GM12878 (cell line): Measurements from ENCODE around the gene FAR2. TPM values are rescaled to one million over a fixed set of nuclear protein-coding genes. Genes with fewer than 3 reads are reported as not detected.

ENCODE experiments used
- ATAC-seq: fragments of 200-7000 bp; cut with Tn5 transposase; 3 replicates; pipeline ENCODE4 v1.9.1; 2020; ENCODE audit warnings: mild to moderate bottlenecking, moderate library complexity
- BruUV-seq: library from RNA; stranded (reverse); fragments of 400-500 nt; replicated peaks from 2 replicates; lab custom pipeline; 2021; lab: Mats Ljungman, UMichigan
- CTCF ChIA-PET: fragments of 300-600 bp; sonication (Branson Sonifier 250); formaldehyde crosslinking; extraction: SDS; loops from one replicate; lab custom pipeline; 2021; ENCODE audit warnings: inconsistent platforms; lab: Yijun Ruan, JAX
- POLR2A ChIA-PET: fragments of 350-600 bp; formaldehyde crosslinking; extraction: SDS; loops from one replicate; lab custom pipeline; 2021; ENCODE audit warnings: inconsistent platforms; lab: Charles Lee
- RAD21 ChIA-PET: fragments of 300-600 bp; sonication (Branson Sonifier 250); formaldehyde crosslinking; loops from one replicate; lab custom pipeline; 2023; ENCODE audit warnings: antibody characterized with exemption; ENCODE audit not compliant: unreplicated experiment; lab: Charles Lee
- SMC1A ChIA-PET: fragments of 300-600 bp; sonication (Branson Sonifier 250); formaldehyde crosslinking; loops from one replicate; lab custom pipeline; 2023; ENCODE audit not compliant: unreplicated experiment, uncharacterized antibody; lab: Charles Lee
- DNase-seq: peaks from one replicate; pipeline ENCODE4 v3.0.0-alpha.2; 2011; ENCODE audit warnings: low read depth, low spot score
- FAIRE-seq: peaks from 3 replicates; lab custom pipeline; 2011; peaks lifted over from hg19 to GRCh38; lab: Jason Lieb, UNC
- H2AFZ ChIP-seq: 2 replicates; pipeline ENCODE4 v1.6.0; 2011; ENCODE audit warnings: low read depth, low read length, control low read depth; ENCODE audit not compliant: control insufficient read depth
- H3K27ac ChIP-seq: 2 replicates; pipeline ENCODE4 v1.5.1; 2011; ENCODE audit warnings: control low read depth; ENCODE audit not compliant: control insufficient read depth, insufficient read depth
- H3K27me3 ChIP-seq, 2 experiments: replicated peaks in 1 of 2; 2 replicates each; pipeline versions ENCODE4 v1.6.0 to v1.6.1; 2011; ENCODE audit warnings: low read length in 1 of 2; ENCODE audit not compliant: control insufficient read depth in 2 of 2, insufficient read depth in 2 of 2
- H3K36me3 ChIP-seq, 2 experiments: 2 replicates each; pipeline ENCODE4 v1.5.1; 2011; ENCODE audit warnings: low read length in 1 of 2; ENCODE audit not compliant: control insufficient read depth in 2 of 2, insufficient read depth in 2 of 2
- H3K4me1 ChIP-seq: 2 replicates; pipeline ENCODE4 v1.6.1; 2011; ENCODE audit warnings: mild to moderate bottlenecking, low read length, moderate library complexity, mixed read lengths; ENCODE audit not compliant: control insufficient read depth, insufficient read depth
- H3K4me2 ChIP-seq: 2 replicates; pipeline ENCODE4 v1.6.0; 2011; ENCODE audit warnings: control low read depth; ENCODE audit not compliant: control insufficient read depth, insufficient read depth
- H3K4me3 ChIP-seq: fragments of 200-600 bp; sonication (generic); 2 replicates; pipeline ENCODE4 v1.5.1; 2016
- H3K79me2 ChIP-seq: 2 replicates; pipeline ENCODE4 v1.6.0; 2011; ENCODE audit warnings: low read length; ENCODE audit not compliant: control insufficient read depth, insufficient read depth
- H3K9ac ChIP-seq: 2 replicates; pipeline ENCODE4 v1.8.0; 2011; ENCODE audit warnings: low read length, control low read depth, mixed read lengths; ENCODE audit not compliant: control insufficient read depth, insufficient read depth
- H3K9me3 ChIP-seq: replicated peaks from 3 replicates; pipeline ENCODE4 v1.5.1; 2011; ENCODE audit warnings: mild to moderate bottlenecking, low read length; ENCODE audit not compliant: control insufficient read depth, insufficient read depth
- H4K20me1 ChIP-seq: 2 replicates; pipeline ENCODE4 v1.6.0; 2011; ENCODE audit not compliant: control insufficient read depth, insufficient read depth
- BCLAF1 ChIP-seq: fragments of 450-650 bp; IDR thresholded peaks from 2 replicates; pipeline ENCODE4 v1.6.1; 2017; ENCODE audit warnings: antibody characterized with exemption, mild to moderate bottlenecking, moderate library complexity
- ELK1 ChIP-seq: IDR thresholded peaks from 2 replicates; pipeline ENCODE4 v1.6.1; 2012; ENCODE audit warnings: low read depth, low read length, improper control_type of control experiment
- JUNB ChIP-seq: IDR thresholded peaks from 2 replicates; pipeline ENCODE4 v1.6.1; 2016; ENCODE audit warnings: antibody characterized with exemption, mild to moderate bottlenecking
- MTA2 ChIP-seq: fragments of 450-650 bp; IDR thresholded peaks from 2 replicates; pipeline ENCODE4 v1.6.1; 2016; ENCODE audit warnings: low read depth, mild to moderate bottlenecking, moderate library complexity
- MYB ChIP-seq: fragments of 150-350 bp; IDR thresholded peaks from 2 replicates; pipeline ENCODE4 v1.6.1; 2014; ENCODE audit warnings: mild to moderate bottlenecking, low read depth, low read length, borderline replicate concordance
- SMC3 ChIP-seq: IDR thresholded peaks from 2 replicates; pipeline ENCODE4 v1.6.1; 2011; ENCODE audit warnings: low read length, improper control_type of control experiment, borderline replicate concordance
- TAF1 ChIP-seq: IDR thresholded peaks from 2 replicates; pipeline ENCODE4 v1.6.1; 2011; ENCODE audit warnings: mild to moderate bottlenecking, low read depth, low read length, borderline replicate concordance
- TBL1XR1 ChIP-seq: IDR thresholded peaks from 2 replicates; pipeline ENCODE4 v1.6.1; 2012; ENCODE audit warnings: low read depth, low read length, improper control_type of control experiment
- TCF3 ChIP-seq: IDR thresholded peaks from 2 replicates; pipeline ENCODE4 v1.6.1; 2012; ENCODE audit warnings: low read depth, mild to moderate bottlenecking, low read length, borderline replicate concordance; ENCODE audit not compliant: insufficient read depth
- ZBTB11 ChIP-seq: fragments of 450-650 bp; formaldehyde crosslinking; IDR thresholded peaks from 2 replicates; pipeline ENCODE4 v1.5.0; 2022; ENCODE audit warnings: mild to moderate bottlenecking, missing genetic modification characterization
- ZBTB33 ChIP-seq: fragments of 450-650 bp; IDR thresholded peaks from 2 replicates; pipeline ENCODE4 v1.6.1; 2017; ENCODE audit warnings: mild to moderate bottlenecking
- ZZZ3 ChIP-seq: IDR thresholded peaks from 2 replicates; pipeline ENCODE4 v1.6.1; 2011; ENCODE audit warnings: low read depth; ENCODE audit not compliant: control insufficient read depth, insufficient read length
- WGBS: methylation state at CpG from one replicate; pipeline ENCODE4 v1.1.6; 2016; ENCODE audit warnings: low lambda C conversion rate; ENCODE audit not compliant: insufficient replicate concordance, insufficient coverage; ENCODE audit errors: missing lambda C conversion rate; 5-methylcytosine and 5-hydroxymethylcytosine counted together
- in situ Hi-C: fragments of 300-500 bp; cut with MboI; formaldehyde crosslinking; loops from 9 replicates; pipeline ENCODE4 v1.14.3; 2018; ENCODE audit warnings: mixed read lengths
- intact Hi-C: fragments of 100-400 bp; cut with micrococcal nuclease; formaldehyde crosslinking; loops from one replicate; pipeline ENCODE4 v1.14.2; 2022; ENCODE audit not compliant: unreplicated experiment
- polyA plus RNA-seq, 11 experiments: library from polyadenylated mRNA; depleted of rRNA in 4 of 11; unstranded in 6 of 11; stranded (reverse) in 5 of 11; fragments of >200 nt; fragmentation: Nextera tagmentation in 4 of 11; fragmentation: Illumina TruSeq in 1 of 11; extraction: Ambion mirVana in 4 of 11; extraction: Trizol in 1 of 11; gene quantifications; 1 replicate in 1 of 11; 2 replicates in 10 of 11; pipeline versions ENCODE4 v1.2.1 to v1.2.3, GENCODE V29; 2011 to 2016; ENCODE audit warnings: inconsistent platforms in 2 of 11, missing spikeins in 2 of 11, low read depth in 1 of 11
- total RNA-seq, 4 experiments: library from RNA; depleted of rRNA in 3 of 4; stranded (reverse); fragments of >200 nt in 3 of 4; fragmentation: Illumina TruSeq in 1 of 4; extraction: Trizol in 1 of 4; gene quantifications; 2 replicates each; pipeline versions ENCODE4 v1.2.1 to v1.2.3, GENCODE V29; 2013 to 2021

The FAR2 gene
- total and polyA plus RNA-seq, 10 of the 15 experiments (the other 5 are each of a cell fraction or from before 2014, with no cell fraction given) = 0.50 to 1.1 (median 0.65) TPM

- H3K36me3 ChIP-seq = no peaks in the 10 kb centered on the region
- ChIA-PET POLR2A (interaction anchor here (0.7 kb wide), 1 partner anchor 254 kb away, joined by 3 read pairs; no protein-coding TSS in a partner anchor), SMC1A (interaction anchor here (1.1 to 1.5 kb wide), 2 partner anchors 173 to 247 kb away, joined by 3 read pairs; no protein-coding TSS in a partner anchor), RAD21 (interaction anchor here (2.7 kb wide), 1 partner anchor 232 kb away, joined by 11 read pairs; no protein-coding TSS in a partner anchor), CTCF (interaction anchor here (0.5 to 2.1 kb wide), 5 partner anchors 47 to 804 kb away, joined by 3 to 9 read pairs (median 4); no protein-coding TSS in a partner anchor)
- intact Hi-C loops (no loop called here), in situ Hi-C loops (no loop called here)
- H2AFZ ChIP-seq = no peak overlapping the region
- ATAC-seq (no peak), DNase-seq (no peak), FAIRE-seq (no peak)
- H3K27me3 ChIP-seq = no peaks in the 10 kb centered on the region
- WGBS = 93% methylated on average over 2 of the region's 2 CpGs
- no TSS peak for BruUV-seq
- no peak overlapping the region for H3K27ac ChIP-seq
- H3K9ac ChIP-seq = no peak overlapping the region
- no peaks in the 10 kb centered on the region for H4K20me1 ChIP-seq
- H3K9me3 ChIP-seq = no peaks in the 10 kb centered on the region; the same call in 2 of the 3 replicates
- no peaks in the 10 kb centered on the region for H3K79me2 ChIP-seq
- no peak overlapping the region for H3K4me2 ChIP-seq
- H3K4me1 ChIP-seq = no peaks in the 10 kb centered on the region
- no peak overlapping the region for H3K4me3 ChIP-seq
- no peak for TF ChIP-seq MTA2
- TF ChIP-seq MYB = no peak
- TF ChIP-seq ZBTB33 = no peak
- TF ChIP-seq TAF1 = no peak
- no peak for TF ChIP-seq ZZZ3
- no peak for TF ChIP-seq TCF3
- TF ChIP-seq TBL1XR1 = no peak
- TF ChIP-seq BCLAF1 = no peak
- no peak for TF ChIP-seq ZBTB11
- no peak for TF ChIP-seq JUNB
- TF ChIP-seq ELK1 = no peak
- no peak for TF ChIP-seq SMC3
Observed at GRCh38 chr12:29320295-29321085, 171.4 kb downstream of the FAR2 start.
